Measurements from ENCODE around the gene IL15.

Gene IL15

GRCh38 chr4:141771889-141772830, 135.8 kb downstream of the IL15 start:
- Histone ChIP-seq H3K9ac (no peak overlapping the region), H3K27ac (no peak overlapping the region), H3K4me3 (ENCODE audit: low read depth, low read length) (no peak overlapping the region), H3K36me3 (ENCODE audit: control insufficient read depth, insufficient read depth, low read length) (no peaks in the 10 kb centered on the region), H3K4me1 (no peaks in the 10 kb centered on the region), H3K27me3 (ENCODE audit: control insufficient read depth, insufficient read depth, low read length) (no peaks in the 10 kb centered on the region), H3K4me2 (ENCODE audit: low read length) (no peak overlapping the region), H3K9me3 (ENCODE audit: control insufficient read depth, low read length) (no peaks in the 10 kb centered on the region), H3K79me2 (no peaks in the 10 kb centered on the region), H2AFZ (no peak overlapping the region)
- TF ChIP-seq CTCF (IDR thresholded peaks at IDR 0.05) = no peak

GRCh38 chr4:141772838-141773237, 136.5 kb downstream of the IL15 start:
- Histone ChIP-seq H3K27me3 (ENCODE audit: control insufficient read depth, insufficient read depth, low read length) (no peaks in the 10 kb centered on the region), H3K27ac (no peak overlapping the region)

GRCh38 chr4:141782205-141782604, 145.8 kb downstream of the IL15 start:
- H3K4me1 ChIP-seq = no peaks in the 10 kb centered on the region
- no peaks in the 10 kb centered on the region for H3K9me3 ChIP-seq (ENCODE audit: control insufficient read depth, low read length)
- no peak for TF ChIP-seq CTCF (IDR thresholded peaks at IDR 0.05)
- H2AFZ ChIP-seq = no peak overlapping the region
- H3K4me2 ChIP-seq (ENCODE audit: low read length) = no peak overlapping the region
- no peak overlapping the region for H3K4me3 ChIP-seq (ENCODE audit: low read depth, low read length)
- H3K9ac ChIP-seq = no peak overlapping the region
- no peaks in the 10 kb centered on the region for H3K79me2 ChIP-seq
- H3K27ac ChIP-seq = no peak overlapping the region
- no peaks in the 10 kb centered on the region for H3K36me3 ChIP-seq (ENCODE audit: control insufficient read depth, insufficient read depth, low read length)
- no peaks in the 10 kb centered on the region for H3K27me3 ChIP-seq (ENCODE audit: control insufficient read depth, insufficient read depth, low read length)

More at GRCh38 chr4:141772838-141773237, 136.5 kb downstream of the IL15 start:
- no peaks in the 10 kb centered on the region for H3K4me1 ChIP-seq
- TF ChIP-seq CTCF (IDR thresholded peaks at IDR 0.05) = no peak
- no peak overlapping the region for H3K4me3 ChIP-seq (ENCODE audit: low read depth, low read length)
- no peak overlapping the region for H3K4me2 ChIP-seq (ENCODE audit: low read length)
- H3K36me3 ChIP-seq (ENCODE audit: control insufficient read depth, insufficient read depth, low read length) = no peaks in the 10 kb centered on the region
- H3K79me2 ChIP-seq = no peaks in the 10 kb centered on the region
- H3K9me3 ChIP-seq (ENCODE audit: control insufficient read depth, low read length) = no peaks in the 10 kb centered on the region
- H3K9ac ChIP-seq = no peak overlapping the region
- H2AFZ ChIP-seq = no peak overlapping the region
